Activated CD8-positive, alpha-beta memory T cell treated with anti-CD3 and anti-CD28 coated beads for 1 hour (primary cell): Measurements from ENCODE around the gene PARD3.
"Not testable (repeated sequence)": the region's sequence is repeated elsewhere in the genome, so short reads cannot be mapped to it uniquely, and the experiment has no call there.

Source experiments
- DNase-seq, 2 donors: peaks; one replicate each; pipeline ENCODE4 v3.0.0-alpha.2; 2020; ENCODE audit warnings: low read depth in 1 of 2; ENCODE audit errors: extremely low read depth in 1 of 2

PARD3 gene

GRCh38 chr10:34746094-34746493 is 69.0 kb downstream of the PARD3 start:
- DNase-seq = no peak

GRCh38 chr10:34745244-34745643 is 69.9 kb downstream of the PARD3 start:
- no peak for DNase-seq

- DNase-seq = no peak
These were observed 70.5 kb downstream of the PARD3 start for GRCh38 chr10:34744590-34744989.

- no peak for DNase-seq
These were observed 71.3 kb downstream of the PARD3 start for GRCh38 chr10:34743814-34744213.

- DNase-seq = no peak
These were observed 72.6 kb downstream of the PARD3 start for GRCh38 chr10:34742456-34742855.

GRCh38 chr10:34741087-34741486 is 74.0 kb downstream of the PARD3 start:
- not testable (repeated sequence) for DNase-seq

GRCh38 chr10:34740321-34740720 is 74.8 kb downstream of the PARD3 start:
- no peak for DNase-seq

GRCh38 chr10:34739915-34740314 is 75.2 kb downstream of the PARD3 start:
- DNase-seq = no peak

GRCh38 chr10:34737772-34738169 is 77.3 kb downstream of the PARD3 start:
- no peak for DNase-seq

- DNase-seq = no peak
These were observed 77.9 kb downstream of the PARD3 start for GRCh38 chr10:34736976-34737771.

GRCh38 chr10:34734918-34735317 is 80.2 kb downstream of the PARD3 start:
- no peak for DNase-seq

GRCh38 chr10:34732926-34733325 is 82.2 kb downstream of the PARD3 start:
- no peak for DNase-seq

- DNase-seq = no peak
These were observed 83.0 kb downstream of the PARD3 start for GRCh38 chr10:34731885-34732701.

GRCh38 chr10:34731213-34731612 is 83.9 kb downstream of the PARD3 start:
- DNase-seq = no peak

- DNase-seq = no peak
These were observed 84.4 kb downstream of the PARD3 start for GRCh38 chr10:34730726-34731125.

GRCh38 chr10:34729619-34730018 is 85.5 kb downstream of the PARD3 start:
- DNase-seq = no peak

GRCh38 chr10:34728361-34728760 is 86.7 kb downstream of the PARD3 start:
- no peak for DNase-seq

GRCh38 chr10:34727595-34728033 is 87.5 kb downstream of the PARD3 start:
- DNase-seq = no peak

- DNase-seq = no peak
These were observed 88.2 kb downstream of the PARD3 start for GRCh38 chr10:34726862-34727261.

- no peak for DNase-seq
These were observed 91.3 kb downstream of the PARD3 start for GRCh38 chr10:34723750-34724149.

GRCh38 chr10:34722404-34722803 is 92.7 kb downstream of the PARD3 start:
- no peak for DNase-seq

- DNase-seq = no peak
These were observed 93.8 kb downstream of the PARD3 start for GRCh38 chr10:34721208-34721840.
